SU-DHL-6 (cell line): Measurements from ENCODE around the gene DDB1.

Source experiments
- H2AFZ ChIP-seq: fragments of 200-600 bp; sonication (generic); 2 replicates; pipeline ENCODE4 v1.6.1; 2014; ENCODE audit warnings: low read depth, mild to moderate bottlenecking, moderate library complexity, mixed read lengths, antibody characterized with exemption, low read length; ENCODE audit not compliant: severe bottlenecking
- H3F3A ChIP-seq: fragments of 200-600 bp; shearing (Covaris generic); 2 replicates; pipeline ENCODE4 v1.6.0; 2016; ENCODE audit warnings: antibody characterized with exemption, mild to moderate bottlenecking; ENCODE audit not compliant: insufficient read depth
- H3K27ac ChIP-seq: fragments of 200-600 bp; sonication (generic); 2 replicates; pipeline ENCODE4 v1.5.1; 2016; ENCODE audit warnings: low read depth, mild to moderate bottlenecking, low read length, moderate library complexity, mixed read lengths
- H3K27me3 ChIP-seq: fragments of 200-600 bp; sonication (generic), shearing (Covaris generic); 2 replicates; pipeline ENCODE4 v1.6.0; 2014; ENCODE audit warnings: mild to moderate bottlenecking, low read length
- H3K36me3 ChIP-seq: fragments of 200-600 bp; sonication (generic); 2 replicates; pipeline ENCODE4 v1.6.1; 2014; ENCODE audit warnings: mild to moderate bottlenecking, low read length, mixed read lengths
- H3K4me2 ChIP-seq: fragments of 300-600, 200-600 bp; shearing (Covaris generic), sonication (generic); 2 replicates; pipeline ENCODE4 v1.6.0; 2014; ENCODE audit warnings: low read length, low read depth, mild to moderate bottlenecking; ENCODE audit not compliant: poor library complexity, severe bottlenecking
- H3K4me3 ChIP-seq: fragments of 200-600 bp; sonication (generic); 2 replicates; pipeline ENCODE4 v1.5.1; 2014; ENCODE audit warnings: antibody characterized with exemption, low read length, mild to moderate bottlenecking, mixed read lengths; ENCODE audit not compliant: insufficient read depth, poor library complexity, severe bottlenecking
- H3K79me2 ChIP-seq: fragments of 200-600 bp; sonication (generic); 2 replicates; pipeline ENCODE4 v1.6.1; 2014; ENCODE audit warnings: mild to moderate bottlenecking, low read length, moderate library complexity; ENCODE audit not compliant: insufficient read depth
- H3K9ac ChIP-seq: fragments of 200-600 bp; sonication (generic); 2 replicates; pipeline ENCODE4 v1.7.0; 2014; ENCODE audit warnings: mild to moderate bottlenecking, low read length
- H3K9me2 ChIP-seq: fragments of 200-600 bp; sonication (generic); replicated peaks from 2 replicates; pipeline ENCODE4 v1.6.1; 2014; ENCODE audit warnings: low read length; ENCODE audit not compliant: insufficient read depth
- H3K9me3 ChIP-seq: fragments of 200-600 bp; sonication (generic); 2 replicates; pipeline ENCODE4 v1.6.1; 2014; ENCODE audit warnings: low read length, mixed read lengths; ENCODE audit not compliant: insufficient read depth
- H4K20me1 ChIP-seq: fragments of 200-600 bp; sonication (generic); 2 replicates; pipeline ENCODE4 v1.6.1; 2014; ENCODE audit warnings: low read depth, mild to moderate bottlenecking, antibody characterized with exemption, low read length, moderate library complexity, mixed read lengths
- CTCF ChIP-seq: fragments of 200-600 bp; sonication (generic); IDR thresholded peaks from one replicate; pipeline ENCODE4 v1.5.1; 2017; ENCODE audit warnings: antibody characterized with exemption, mild to moderate bottlenecking, low read length, moderate library complexity; ENCODE audit not compliant: insufficient read depth, poor library complexity, severe bottlenecking
- EZH2phosphoT487 ChIP-seq: fragments of 200-600 bp; sonication (generic), shearing (Covaris generic); conservative IDR thresholded peaks from 2 replicates; pipeline ENCODE4 v1.6.1; 2018; ENCODE audit warnings: mild to moderate bottlenecking, antibody characterized with exemption, low read length, moderate library complexity, mixed read lengths

Gene DDB1

DNA sequence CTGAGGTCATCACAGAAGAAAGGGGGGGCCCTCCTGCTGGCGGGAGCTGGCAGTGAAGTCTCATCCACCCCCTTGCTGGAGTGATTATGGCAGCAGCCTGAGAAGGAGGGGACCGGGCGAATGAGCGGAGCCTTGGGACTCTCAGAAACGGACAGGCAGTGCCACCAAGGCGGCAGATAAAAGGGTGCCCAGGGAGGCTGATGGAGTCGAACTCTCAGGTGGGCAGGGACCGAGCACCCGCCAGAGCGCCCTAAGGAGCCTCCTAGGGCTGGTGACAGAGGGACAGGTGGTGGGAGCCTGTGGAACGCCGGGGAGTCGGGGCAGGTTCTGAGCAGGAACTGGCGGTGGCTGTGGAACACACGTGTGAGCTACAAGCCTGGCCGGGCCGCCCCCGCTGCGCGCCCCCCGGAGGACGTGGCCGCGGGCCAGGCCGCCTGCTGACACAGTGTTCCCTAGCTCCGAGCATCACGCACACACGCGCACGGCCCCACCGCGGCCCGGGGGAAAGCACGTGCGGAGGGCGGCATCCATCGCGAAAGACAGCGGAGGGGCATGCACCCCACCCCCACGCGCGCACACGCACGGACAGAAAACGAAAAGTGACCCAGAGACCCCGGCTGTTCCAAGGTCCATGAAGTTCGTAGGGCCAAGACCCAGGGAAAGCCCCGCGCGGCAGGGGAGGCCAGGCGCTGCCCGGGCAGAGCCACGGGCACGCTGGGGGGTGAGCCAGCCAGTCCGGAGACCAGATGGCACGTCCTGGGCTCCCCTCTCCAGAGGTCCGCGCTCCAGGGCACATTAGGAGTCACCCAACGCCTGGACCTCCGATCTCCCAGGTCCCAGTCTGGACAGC is 38.8 kb downstream of the DDB1 start:
- H3K9me3 ChIP-seq: no peaks in the 10 kb centered on the region

DNA sequence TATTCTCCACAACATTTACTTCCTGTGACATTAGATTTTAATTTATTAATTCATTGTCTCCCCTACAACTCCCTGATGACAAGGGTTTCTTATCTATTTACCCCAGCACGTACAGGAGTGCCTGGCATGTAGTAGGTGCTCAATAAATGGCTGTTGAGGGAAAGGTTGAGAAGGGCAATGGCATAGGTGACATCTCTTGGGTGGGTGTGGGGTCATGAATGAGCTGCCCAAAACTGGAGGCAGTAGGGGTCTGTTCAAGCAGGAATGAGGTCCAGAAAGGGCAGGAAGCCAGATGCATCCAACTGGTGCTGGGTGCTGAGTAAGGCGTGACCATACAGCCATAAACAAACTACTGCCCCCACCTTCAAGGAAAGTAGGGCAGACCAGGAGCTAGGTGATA is 40.5 kb downstream of the DDB1 start:
- no peak overlapping the region for H3K4me2 ChIP-seq
- TF ChIP-seq EZH2phosphoT487: no peak

More for the DNA sequence above, 38.8 kb downstream of the DDB1 start:
- TF ChIP-seq EZH2phosphoT487: no peak
- TF ChIP-seq CTCF: no peak
- Histone ChIP-seq H3K36me3 (no peaks in the 10 kb centered on the region), H3K4me3 (peak overlapping the region; percentile 81), H4K20me1 (no peaks in the 10 kb centered on the region), H2AFZ (peak overlapping the region; percentile 69), H3K9me2 (no peaks in the 10 kb centered on the region), H3K4me2 (peak overlapping the region; percentile 99), H3K9ac (peak overlapping the region; percentile 99), H3K27ac (peak overlapping the region; percentile 88), H3F3A (peaks cover 16% of the 10 kb centered on the region), H3K27me3 (no peaks in the 10 kb centered on the region), H3K79me2 (peaks cover 39% of the 10 kb centered on the region)

GRCh38 chr11:61290905-61291690 is 41.8 kb downstream of the DDB1 start:
- H3K79me2 ChIP-seq: peaks cover 39% of the 10 kb centered on the region
- peaks cover 9% of the 10 kb centered on the region for H3F3A ChIP-seq
- no peaks in the 10 kb centered on the region for H3K9me2 ChIP-seq
- no peaks in the 10 kb centered on the region for H3K27me3 ChIP-seq
- H3K9me3 ChIP-seq: no peaks in the 10 kb centered on the region
- no peaks in the 10 kb centered on the region for H3K36me3 ChIP-seq
- TF ChIP-seq CTCF (peak; percentile 39), EZH2phosphoT487 (no peak)
- no peaks in the 10 kb centered on the region for H4K20me1 ChIP-seq
- no peak overlapping the region for H3K4me2 ChIP-seq
- no peak overlapping the region for H3K4me3 ChIP-seq
- H2AFZ ChIP-seq: no peak overlapping the region
- H3K27ac ChIP-seq: no peak overlapping the region
- no peak overlapping the region for H3K9ac ChIP-seq

More for the DNA sequence above, 40.5 kb downstream of the DDB1 start:
- Histone ChIP-seq H3K27me3 (no peaks in the 10 kb centered on the region), H3K9me2 (no peaks in the 10 kb centered on the region), H4K20me1 (no peaks in the 10 kb centered on the region), H3K79me2 (peaks cover 39% of the 10 kb centered on the region), H3K27ac (peak overlapping the region; percentile 21; the same call in 1 of the 2 replicates), H3F3A (peaks cover 12% of the 10 kb centered on the region), H3K36me3 (no peaks in the 10 kb centered on the region), H3K9ac (no peak overlapping the region), H2AFZ (no peak overlapping the region), H3K4me3 (no peak overlapping the region), H3K9me3 (no peaks in the 10 kb centered on the region)
